Neural progenitor cell (in vitro differentiated cells): ENCODE results near the gene MAOB. TPM values are rescaled to one million over a fixed set of nuclear protein-coding genes. Genes with fewer than 3 reads are reported as not detected.

Source experiments
- DNase-seq: peaks from one replicate; pipeline ENCODE4 v3.0.0-alpha.2; 2016; ENCODE audit warnings: low spot score
- H2AFZ ChIP-seq: fragments of 200-600 bp; sonication (generic); replicated peaks from 2 replicates; pipeline ENCODE4 v1.6.1; 2016; ENCODE audit warnings: antibody characterized with exemption
- H3F3A ChIP-seq: fragments of 200-600 bp; sonication (generic); 2 replicates; pipeline ENCODE4 v1.6.1; 2016; ENCODE audit warnings: antibody characterized with exemption, low read depth
- H3K27ac ChIP-seq: fragments of 200-600 bp; sonication (generic); 2 replicates; pipeline ENCODE4 v1.5.1; 2016; ENCODE audit warnings: mild to moderate bottlenecking
- H3K27me3 ChIP-seq: fragments of 200-600 bp; sonication (generic); 2 replicates; pipeline ENCODE4 v1.6.1; 2016; ENCODE audit warnings: mild to moderate bottlenecking, moderate library complexity
- H3K36me3 ChIP-seq: fragments of 200-600 bp; sonication (generic); 2 replicates; pipeline ENCODE4 v1.5.1; 2016
- H3K4me1 ChIP-seq: fragments of 200-600 bp; sonication (generic); 2 replicates; pipeline ENCODE4 v1.6.1; 2016; ENCODE audit warnings: mixed run types
- H3K4me2 ChIP-seq: fragments of 200-600 bp; sonication (generic); 2 replicates; pipeline ENCODE4 v1.6.1; 2016
- H3K4me3 ChIP-seq: fragments of 200-600 bp; sonication (generic); 2 replicates; pipeline ENCODE4 v1.5.1; 2016
- H3K79me2 ChIP-seq: fragments of 200-600 bp; sonication (generic); 2 replicates; pipeline ENCODE4 v1.6.1; 2016; ENCODE audit warnings: low read depth
- H3K9ac ChIP-seq: fragments of 200-600 bp; sonication (generic); 2 replicates; pipeline ENCODE4 v1.6.1; 2016
- H3K9me3 ChIP-seq: fragments of 200-600 bp; sonication (generic); 2 replicates; pipeline ENCODE4 v1.5.1; 2016; ENCODE audit warnings: low read depth
- H4K20me1 ChIP-seq: fragments of 200-600 bp; sonication (generic); 2 replicates; pipeline ENCODE4 v1.6.1; 2016; ENCODE audit warnings: low read depth
- H3K27ac Mint-ChIP-seq: 3 replicates; pipeline ENCODE4 v1.8.0; 2021; ENCODE audit warnings: mixed read lengths
- H3K27me3 Mint-ChIP-seq: 2 replicates; pipeline ENCODE4 v1.8.0; 2022; ENCODE audit warnings: low read depth, mild to moderate bottlenecking, inconsistent platforms, moderate library complexity, mixed read lengths; ENCODE audit not compliant: insufficient read depth
- H3K36me3 Mint-ChIP-seq: 3 replicates; pipeline ENCODE4 v1.8.0; 2021; ENCODE audit warnings: mixed read lengths
- H3K4me1 Mint-ChIP-seq: 3 replicates; pipeline ENCODE4 v1.8.0; 2021; ENCODE audit warnings: mixed read lengths
- H3K4me3 Mint-ChIP-seq: 3 replicates; pipeline ENCODE4 v1.8.0; 2021; ENCODE audit warnings: mild to moderate bottlenecking, moderate library complexity, mixed read lengths
- H3K9me3 Mint-ChIP-seq: 3 replicates; pipeline ENCODE4 v1.8.0; 2020; ENCODE audit warnings: mixed read lengths
- EZH2 ChIP-seq: fragments of 200-600 bp; sonication (generic); IDR thresholded peaks from 2 replicates; pipeline ENCODE4 v1.6.1; 2017; ENCODE audit warnings: antibody characterized with exemption, mild to moderate bottlenecking, moderate library complexity
- EZH2phosphoT487 ChIP-seq: fragments of 200-600 bp; sonication (generic); IDR thresholded peaks from 2 replicates; pipeline ENCODE4 v1.6.1; 2017; ENCODE audit warnings: antibody characterized with exemption
- total RNA-seq: library from RNA; depleted of rRNA; stranded (reverse); fragments of >200 nt; gene quantifications from 2 replicates; pipeline ENCODE4 v1.2.3, GENCODE V29; 2015; ENCODE audit warnings: low replicate concordance
- TF ChIP-seq, protein P1 (sequence below): fragments of 200-600 bp; sonication (generic); IDR thresholded peaks from 2 replicates; pipeline ENCODE4 v1.5.1; 2017; ENCODE audit warnings: antibody characterized with exemption, mild to moderate bottlenecking

Gene MAOB
- total RNA-seq, 1 donor from 2014 or later = 1.5 TPM

DNA sequence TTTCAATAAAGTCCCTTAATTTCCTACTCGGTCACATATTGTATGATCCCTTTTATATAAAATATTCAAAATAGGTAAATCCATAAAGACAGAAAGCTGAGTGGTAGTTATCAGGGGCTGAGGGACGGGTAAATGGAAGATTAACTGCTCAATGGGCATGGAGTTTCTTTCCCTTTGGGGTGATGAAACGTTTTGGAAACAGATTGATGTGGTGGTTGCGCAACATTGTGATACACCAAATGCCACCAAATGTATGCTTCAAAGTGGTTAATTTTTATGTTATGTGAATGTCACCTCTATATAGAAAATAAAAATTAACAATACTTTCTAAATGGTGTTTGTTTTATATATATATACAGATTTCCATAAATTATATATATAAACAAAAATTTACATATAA is 15.0 kb upstream of the MAOB start:
- Histone ChIP-seq H3K4me1 (no peaks in the 10 kb centered on the region), H3K36me3 (no peaks in the 10 kb centered on the region), H3K27me3 (no peaks in the 10 kb centered on the region), H2AFZ (no peak overlapping the region), H3F3A (no peaks in the 10 kb centered on the region), H3K9me3 (no peaks in the 10 kb centered on the region), H3K79me2 (no peaks in the 10 kb centered on the region), H4K20me1 (no peaks in the 10 kb centered on the region), H3K4me3 (no peak overlapping the region), H3K27ac (no peak overlapping the region), H3K4me2 (no peak overlapping the region), H3K9ac (no peak overlapping the region)
- Mint-ChIP-seq H3K27ac (no peak overlapping the region), H3K4me1 (no peaks in the 10 kb centered on the region), H3K4me3 (no peak overlapping the region), H3K27me3 (no peaks in the 10 kb centered on the region), H3K36me3 (no peaks in the 10 kb centered on the region), H3K9me3 (no peaks in the 10 kb centered on the region)
- TF ChIP-seq EZH2phosphoT487 = no peak
- no peak for DNase-seq

DNA sequence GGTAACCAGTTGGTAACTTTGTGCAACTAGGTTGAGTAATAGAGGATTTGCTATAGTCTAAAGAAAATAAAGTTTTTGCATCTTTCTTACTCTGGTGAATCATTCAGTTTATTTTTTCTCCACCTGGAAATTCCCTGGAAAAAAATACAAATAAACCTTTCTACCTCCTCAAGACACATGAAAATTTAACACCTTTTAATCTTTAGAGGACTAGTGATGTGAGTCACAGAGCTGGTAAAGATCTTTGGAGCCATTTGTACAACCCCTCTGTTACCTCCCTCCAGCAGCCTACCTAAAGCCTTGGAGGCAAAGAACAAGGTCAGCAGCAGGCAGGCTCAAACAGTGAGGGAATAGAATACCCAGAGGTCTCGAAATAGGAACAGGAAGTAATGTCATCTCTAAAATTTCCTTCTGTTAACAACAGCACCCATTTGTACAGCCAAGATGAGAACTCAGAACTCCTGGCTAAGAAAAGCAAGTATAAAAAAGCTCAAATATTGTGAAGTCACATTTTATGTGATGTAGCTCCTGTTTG is 10.2 kb upstream of the MAOB start:
- Mint-ChIP-seq H3K27me3 (no peaks in the 10 kb centered on the region), H3K36me3 (no peaks in the 10 kb centered on the region), H3K27ac (no peak overlapping the region), H3K4me1 (peaks cover 2% of the 10 kb centered on the region), H3K9me3 (peaks cover 8% of the 10 kb centered on the region), H3K4me3 (no peak overlapping the region)
- Histone ChIP-seq H3K9me3 (peaks cover 4% of the 10 kb centered on the region), H3K4me3 (no peak overlapping the region), H2AFZ (no peak overlapping the region), H3K36me3 (no peaks in the 10 kb centered on the region), H3K4me2 (no peak overlapping the region), H3F3A (no peaks in the 10 kb centered on the region), H3K79me2 (no peaks in the 10 kb centered on the region), H4K20me1 (no peaks in the 10 kb centered on the region), H3K27ac (no peak overlapping the region), H3K4me1 (peaks cover 4% of the 10 kb centered on the region), H3K9ac (no peak overlapping the region), H3K27me3 (no peaks in the 10 kb centered on the region)
- DNase-seq = no peak
- no peak for TF ChIP-seq EZH2
- no peak for TF ChIP-seq EZH2phosphoT487
- TF ChIP-seq, protein P1, sequence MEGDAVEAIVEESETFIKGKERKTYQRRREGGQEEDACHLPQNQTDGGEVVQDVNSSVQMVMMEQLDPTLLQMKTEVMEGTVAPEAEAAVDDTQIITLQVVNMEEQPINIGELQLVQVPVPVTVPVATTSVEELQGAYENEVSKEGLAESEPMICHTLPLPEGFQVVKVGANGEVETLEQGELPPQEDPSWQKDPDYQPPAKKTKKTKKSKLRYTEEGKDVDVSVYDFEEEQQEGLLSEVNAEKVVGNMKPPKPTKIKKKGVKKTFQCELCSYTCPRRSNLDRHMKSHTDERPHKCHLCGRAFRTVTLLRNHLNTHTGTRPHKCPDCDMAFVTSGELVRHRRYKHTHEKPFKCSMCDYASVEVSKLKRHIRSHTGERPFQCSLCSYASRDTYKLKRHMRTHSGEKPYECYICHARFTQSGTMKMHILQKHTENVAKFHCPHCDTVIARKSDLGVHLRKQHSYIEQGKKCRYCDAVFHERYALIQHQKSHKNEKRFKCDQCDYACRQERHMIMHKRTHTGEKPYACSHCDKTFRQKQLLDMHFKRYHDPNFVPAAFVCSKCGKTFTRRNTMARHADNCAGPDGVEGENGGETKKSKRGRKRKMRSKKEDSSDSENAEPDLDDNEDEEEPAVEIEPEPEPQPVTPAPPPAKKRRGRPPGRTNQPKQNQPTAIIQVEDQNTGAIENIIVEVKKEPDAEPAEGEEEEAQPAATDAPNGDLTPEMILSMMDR = no peak

DNA sequence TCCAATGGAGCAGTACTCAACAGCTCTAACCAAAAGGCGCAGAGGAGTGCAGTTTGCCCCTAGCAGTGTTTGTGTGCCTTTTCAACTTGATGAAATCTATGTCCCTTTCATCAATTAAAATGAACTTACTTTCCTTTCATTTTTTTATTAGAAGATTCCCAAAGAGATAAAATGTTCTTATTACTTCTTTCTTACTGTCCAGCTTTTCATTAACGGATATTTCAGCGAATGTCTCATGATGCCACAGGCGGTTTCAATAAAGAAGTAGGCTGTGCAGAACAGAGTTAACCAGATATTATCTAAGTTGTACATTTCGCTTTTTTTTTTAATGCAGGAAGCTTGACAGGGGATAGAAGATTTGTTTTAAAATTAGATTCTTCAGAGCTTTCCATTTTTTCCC is 3.4 kb upstream of the MAOB start:
- no peaks in the 10 kb centered on the region for H3K79me2 ChIP-seq
- H3K27me3 ChIP-seq = peaks cover 24% of the 10 kb centered on the region
- no peak overlapping the region for H3K27ac ChIP-seq
- Mint-ChIP-seq H3K36me3 (peaks cover 1% of the 10 kb centered on the region), H3K27ac (no peak overlapping the region), H3K4me1 (peaks cover 3% of the 10 kb centered on the region), H3K4me3 (no peak overlapping the region), H3K9me3 (peaks cover 13% of the 10 kb centered on the region), H3K27me3 (peaks cover 3% of the 10 kb centered on the region)
- no peaks in the 10 kb centered on the region for H3K4me1 ChIP-seq
- no peaks in the 10 kb centered on the region for H4K20me1 ChIP-seq
- no peak overlapping the region for H3K9ac ChIP-seq
- no peak overlapping the region for H2AFZ ChIP-seq
- no peaks in the 10 kb centered on the region for H3F3A ChIP-seq
- no peaks in the 10 kb centered on the region for H3K36me3 ChIP-seq
- no peak overlapping the region for H3K4me2 ChIP-seq
- TF ChIP-seq, protein P1 = no peak
- TF ChIP-seq EZH2phosphoT487 = no peak
- TF ChIP-seq EZH2 = no peak
- H3K4me3 ChIP-seq = no peak overlapping the region
- no peaks in the 10 kb centered on the region for H3K9me3 ChIP-seq
- no peak for DNase-seq

DNA sequence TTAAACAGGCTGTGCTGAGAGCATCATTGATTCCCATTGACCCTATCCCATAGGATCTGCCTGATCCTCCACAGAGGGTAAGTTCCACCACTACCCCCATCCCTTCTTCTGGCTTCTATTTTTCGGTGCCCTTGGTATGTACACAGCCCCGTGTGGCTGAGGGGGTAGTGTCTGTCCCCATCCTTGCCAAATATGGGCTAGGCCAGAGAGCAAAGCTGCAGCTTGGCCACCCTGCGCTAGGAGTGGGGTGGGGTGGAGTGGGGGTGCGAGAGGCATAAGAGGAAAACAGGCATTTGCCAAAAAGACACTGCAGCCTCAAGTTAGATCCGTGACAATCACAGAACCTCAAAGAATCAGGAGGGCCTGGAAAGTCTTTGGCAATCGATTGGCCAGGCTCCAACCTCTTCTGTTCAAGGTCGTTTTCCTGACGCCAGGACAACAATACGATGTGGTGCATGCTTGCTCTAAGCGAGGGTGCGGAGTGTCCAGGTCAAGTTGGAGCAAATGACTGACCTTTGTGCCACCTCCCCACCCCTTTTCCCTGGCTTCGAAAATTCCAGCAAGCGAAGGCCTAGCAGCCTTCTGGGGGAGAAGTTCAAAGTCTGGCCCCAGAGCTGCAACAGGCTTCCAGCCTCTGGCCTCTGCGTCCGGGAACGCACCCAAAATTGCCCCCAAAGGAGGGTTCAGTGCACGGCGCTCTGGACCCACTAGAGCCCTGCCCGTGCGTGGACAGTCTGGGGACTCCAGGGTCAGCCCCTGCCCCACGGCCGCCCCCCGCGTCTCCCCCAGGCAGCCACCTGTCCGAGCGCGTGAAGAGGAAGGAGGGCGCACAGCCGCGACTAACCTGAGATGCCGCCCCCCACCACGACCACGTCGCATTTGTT is 598 bp downstream of the MAOB start:
- Mint-ChIP-seq H3K27me3 (peaks cover 3% of the 10 kb centered on the region), H3K4me3 (no peak overlapping the region), H3K9me3 (peaks cover 6% of the 10 kb centered on the region), H3K36me3 (peaks cover 1% of the 10 kb centered on the region), H3K27ac (no peak overlapping the region), H3K4me1 (peaks cover 3% of the 10 kb centered on the region)
- Histone ChIP-seq H3K9me3 (no peaks in the 10 kb centered on the region), H3K36me3 (no peaks in the 10 kb centered on the region), H3K4me1 (no peaks in the 10 kb centered on the region), H3K27me3 (peaks cover 27% of the 10 kb centered on the region), H3K9ac (no peak overlapping the region), H3K4me2 (peak overlapping the region; percentile 64), H3K79me2 (no peaks in the 10 kb centered on the region), H4K20me1 (no peaks in the 10 kb centered on the region), H3F3A (no peaks in the 10 kb centered on the region), H3K27ac (no peak overlapping the region), H3K4me3 (peak overlapping the region; percentile 39), H2AFZ (peak overlapping the region; percentile 26)
- no peak for TF ChIP-seq EZH2phosphoT487
- TF ChIP-seq EZH2 = no peak
- TF ChIP-seq, protein P1 = no peak
- no peak for DNase-seq
